Mesendoderm (in vitro differentiated cells): ENCODE results near the gene NPTX2.

Source experiments
- DNase-seq: peaks from one replicate; pipeline ENCODE4 v3.0.0; 2013
- H2AK5ac ChIP-seq: 2 replicates; pipeline ENCODE4 v1.6.1; 2013; ENCODE audit warnings: low read length, inconsistent platforms
- H2BK120ac ChIP-seq: 2 replicates; pipeline ENCODE4 v1.6.1; 2013; ENCODE audit warnings: low read depth, mild to moderate bottlenecking, low read length, moderate library complexity, mixed read lengths
- H2BK15ac ChIP-seq: replicated peaks from 2 replicates; pipeline ENCODE4 v1.6.1; 2013; ENCODE audit warnings: low read depth, mild to moderate bottlenecking, moderate library complexity
- H2BK5ac ChIP-seq: 2 replicates; pipeline ENCODE4 v1.6.1; 2013; ENCODE audit warnings: low read length, inconsistent platforms
- H3K18ac ChIP-seq: 2 replicates; pipeline ENCODE4 v1.6.1; 2013; ENCODE audit warnings: mild to moderate bottlenecking, low read length, mixed read lengths
- H3K23ac ChIP-seq: one replicate; pipeline ENCODE4 v1.6.1; 2013; ENCODE audit warnings: low read length
- H3K27ac ChIP-seq: 2 replicates; pipeline ENCODE4 v1.5.1; 2013; ENCODE audit warnings: low read depth, mild to moderate bottlenecking, inconsistent platforms, low read length, moderate library complexity
- H3K27me3 ChIP-seq: 2 replicates; pipeline ENCODE4 v1.6.1; 2013; ENCODE audit warnings: low read length, control low read depth, mild to moderate bottlenecking, inconsistent platforms; ENCODE audit not compliant: insufficient read depth, poor library complexity
- H3K36me3 ChIP-seq: 2 replicates; pipeline ENCODE4 v1.6.1; 2013; ENCODE audit warnings: low read length, inconsistent platforms; ENCODE audit not compliant: control insufficient read depth, insufficient read depth
- H3K4ac ChIP-seq: one replicate; pipeline ENCODE4 v1.6.1; 2013; ENCODE audit warnings: low read depth, mild to moderate bottlenecking, low read length, moderate library complexity
- H3K4me1 ChIP-seq: 2 replicates; pipeline ENCODE4 v1.6.1; 2013; ENCODE audit warnings: low read depth, low read length, inconsistent platforms; ENCODE audit not compliant: control insufficient read depth
- H3K4me2 ChIP-seq: 2 replicates; pipeline ENCODE4 v1.6.1; 2013; ENCODE audit warnings: low read length
- H3K4me3 ChIP-seq: 2 replicates; pipeline ENCODE4 v1.5.1; 2013; ENCODE audit warnings: mild to moderate bottlenecking, low read length
- H3K56ac ChIP-seq: one replicate; pipeline ENCODE4 v1.6.1; 2013; ENCODE audit warnings: low read length
- H3K79me1 ChIP-seq: 2 replicates; pipeline ENCODE4 v1.6.1; 2013; ENCODE audit warnings: low read length, inconsistent platforms
- H3K79me2 ChIP-seq: 2 replicates; pipeline ENCODE4 v1.6.1; 2013; ENCODE audit warnings: mild to moderate bottlenecking, low read length; ENCODE audit not compliant: control insufficient read depth, insufficient read depth
- H3K9ac ChIP-seq: 2 replicates; pipeline ENCODE4 v1.6.1; 2013; ENCODE audit warnings: low read length, inconsistent platforms
- H4K5ac ChIP-seq: one replicate; pipeline ENCODE4 v1.6.1; 2013; ENCODE audit warnings: low read length
- H4K8ac ChIP-seq: one replicate; pipeline ENCODE4 v1.6.1; 2013; ENCODE audit warnings: low read depth, mild to moderate bottlenecking, control low read depth, low read length, moderate library complexity
- WGBS: extraction: QIAGEN DNeasy Blood & Tissue Kit; methylation state at CpG from one replicate; pipeline ENCODE4 v1.1.7; 2013; ENCODE audit warnings: low lambda C conversion rate, missing lambda C conversion rate; ENCODE audit not compliant: insufficient coverage; ENCODE audit errors: extremely low coverage; 5-methylcytosine and 5-hydroxymethylcytosine counted together

Gene NPTX2

GRCh38 chr7:98603399-98603788 lies 13.7 kb upstream of the NPTX2 start:
- Histone ChIP-seq H3K79me1 (no peaks in the 10 kb centered on the region), H3K56ac (no peak overlapping the region), H2BK5ac (no peak overlapping the region), H3K36me3 (no peaks in the 10 kb centered on the region), H3K23ac (no peak overlapping the region), H3K79me2 (no peaks in the 10 kb centered on the region), H3K4me3 (no peak overlapping the region), H4K8ac (no peak overlapping the region), H3K27me3 (no peaks in the 10 kb centered on the region), H4K5ac (no peak overlapping the region), H2BK15ac (no peak overlapping the region), H3K4ac (no peak overlapping the region), H3K18ac (no peak overlapping the region), H3K4me1 (no peaks in the 10 kb centered on the region), H3K4me2 (no peak overlapping the region), H2AK5ac (no peak overlapping the region), H3K27ac (no peak overlapping the region), H2BK120ac (no peak overlapping the region), H3K9ac (no peak overlapping the region)
- no CpG with 5 or more reads among the region's 3 CpGs for WGBS
- DNase-seq = no peak

- Histone ChIP-seq H3K79me1 (no peaks in the 10 kb centered on the region), H3K18ac (no peak overlapping the region), H3K4ac (no peak overlapping the region), H3K36me3 (no peaks in the 10 kb centered on the region), H3K4me2 (no peak overlapping the region), H2BK15ac (no peak overlapping the region), H4K5ac (no peak overlapping the region), H3K27ac (no peak overlapping the region), H4K8ac (no peak overlapping the region), H3K9ac (no peak overlapping the region), H3K56ac (no peak overlapping the region), H3K79me2 (no peaks in the 10 kb centered on the region), H3K27me3 (peaks cover 20% of the 10 kb centered on the region), H3K23ac (no peak overlapping the region), H3K4me1 (no peaks in the 10 kb centered on the region), H2BK5ac (no peak overlapping the region), H2BK120ac (no peak overlapping the region), H2AK5ac (no peak overlapping the region), H3K4me3 (no peak overlapping the region)
- no CpG with 5 or more reads among the region's 14 CpGs for WGBS
- peak; percentile 67 for DNase-seq
Measured at GRCh38 chr7:98613601-98614425, 3.3 kb upstream of the NPTX2 start.

GRCh38 chr7:98616381-98617050 lies 569 bp upstream of the NPTX2 start:
- Histone ChIP-seq H3K18ac (no peak overlapping the region), H2BK120ac (no peak overlapping the region), H3K79me1 (no peaks in the 10 kb centered on the region), H3K4me3 (no peak overlapping the region), H2BK15ac (no peak overlapping the region), H2BK5ac (no peak overlapping the region), H3K9ac (peak overlapping the region; percentile 21), H2AK5ac (no peak overlapping the region), H4K8ac (no peak overlapping the region), H3K4me2 (peak overlapping the region; percentile 27), H3K79me2 (no peaks in the 10 kb centered on the region), H3K27ac (no peak overlapping the region), H3K4me1 (no peaks in the 10 kb centered on the region), H3K4ac (no peak overlapping the region), H3K27me3 (peaks cover 23% of the 10 kb centered on the region), H4K5ac (no peak overlapping the region), H3K36me3 (no peaks in the 10 kb centered on the region), H3K56ac (peak overlapping the region; percentile 15), H3K23ac (no peak overlapping the region)
- no CpG with 5 or more reads among the region's 67 CpGs for WGBS
- DNase-seq = peak; percentile 61

GRCh38 chr7:98617960-98618418 lies 904 bp downstream of the NPTX2 start:
- Histone ChIP-seq H3K79me1 (no peaks in the 10 kb centered on the region), H3K4me1 (no peaks in the 10 kb centered on the region), H3K4ac (no peak overlapping the region), H3K18ac (no peak overlapping the region), H4K8ac (no peak overlapping the region), H2BK5ac (no peak overlapping the region), H3K4me2 (peak overlapping the region; percentile 56), H3K36me3 (no peaks in the 10 kb centered on the region), H4K5ac (no peak overlapping the region), H3K27me3 (peaks cover 23% of the 10 kb centered on the region), H2BK15ac (no peak overlapping the region), H3K23ac (no peak overlapping the region), H3K4me3 (no peak overlapping the region), H2BK120ac (no peak overlapping the region), H3K79me2 (no peaks in the 10 kb centered on the region), H3K56ac (peak overlapping the region; percentile 67), H3K27ac (no peak overlapping the region), H3K9ac (no peak overlapping the region), H2AK5ac (no peak overlapping the region)
- no CpG with 5 or more reads among the region's 40 CpGs for WGBS
- DNase-seq = no peak

- Histone ChIP-seq H3K79me2 (no peaks in the 10 kb centered on the region), H3K4me3 (no peak overlapping the region), H2BK5ac (no peak overlapping the region), H2AK5ac (no peak overlapping the region), H2BK15ac (no peak overlapping the region), H3K18ac (no peak overlapping the region), H3K36me3 (no peaks in the 10 kb centered on the region), H3K4me2 (no peak overlapping the region), H2BK120ac (no peak overlapping the region), H3K4me1 (no peaks in the 10 kb centered on the region), H3K9ac (no peak overlapping the region), H3K79me1 (no peaks in the 10 kb centered on the region), H3K27ac (no peak overlapping the region), H4K5ac (no peak overlapping the region), H3K27me3 (peaks cover 23% of the 10 kb centered on the region), H3K23ac (no peak overlapping the region), H4K8ac (no peak overlapping the region), H3K56ac (no peak overlapping the region), H3K4ac (no peak overlapping the region)
- no CpG with 5 or more reads among the region's 2 CpGs for WGBS
- DNase-seq = no peak
Measured at GRCh38 chr7:98618786-98619185, 1.7 kb downstream of the NPTX2 start.
